ENCODE results near the gene NIP7. TPM values are rescaled to one million over a fixed set of nuclear protein-coding genes. Genes with fewer than 3 reads are reported as not detected.

Gene NIP7
- total RNA-seq, 1 experiment from 2014 or later = 62.8 TPM

DNA sequence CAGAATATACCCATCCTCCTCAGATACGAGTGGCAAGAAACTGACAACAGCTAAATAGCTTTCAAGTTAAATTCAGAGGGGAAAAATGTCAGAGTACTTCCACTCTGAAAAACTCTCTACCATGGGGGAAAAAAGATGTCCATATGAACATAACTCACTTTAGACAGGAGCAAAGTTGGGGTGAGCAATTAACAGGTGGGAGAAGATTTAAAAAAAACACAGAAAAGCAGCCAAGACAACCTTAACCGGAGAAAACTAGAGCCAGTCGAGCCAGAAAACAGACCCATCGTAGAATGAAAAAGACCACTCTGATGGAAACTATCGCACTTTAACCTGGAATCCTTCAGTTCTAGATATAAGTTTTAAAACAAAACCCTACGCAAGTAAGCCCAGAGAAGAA lies 45.4 kb downstream of the NIP7 start:
- Histone ChIP-seq H3K4me3 (replicated peaks in 1 of 2; ENCODE audit: low read depth in 1 of 2, low read length in 2 of 2) (peak overlapping the region; percentile 64 to 78), H3K9me2 (ENCODE audit: insufficient read depth) (no peaks in the 10 kb centered on the region), H3K9me3 (ENCODE audit: control insufficient read depth in 1 of 2, insufficient read depth in 1 of 2, low read depth in 1 of 2, low read length in 2 of 2) (no peaks in the 10 kb centered on the region), H3K4me1 (ENCODE audit: control insufficient read depth in 1 of 2, insufficient read depth in 2 of 2, low read length in 2 of 2) (peaks cover 20 to 32% of the 10 kb centered on the region in 2 experiments), H3K9ac (ENCODE audit: low read length) (peak overlapping the region; percentile 89), H3K79me2 (ENCODE audit: insufficient read depth, low read length) (peaks cover 66% of the 10 kb centered on the region), H3K27ac (ENCODE audit: low read depth, low read length) (peak overlapping the region; percentile 83), H4K20me1 (ENCODE audit: insufficient read depth) (no peaks in the 10 kb centered on the region), H2AFZ (ENCODE audit: low read depth, low read length, poor library complexity, severe bottlenecking) (no peak overlapping the region), H3K4me2 (ENCODE audit: low read length) (peak overlapping the region; percentile 86), H3K36me3 (ENCODE audit: control insufficient read depth in 1 of 2, insufficient read depth in 2 of 2, low read length in 2 of 2) (peaks cover 35 to 38% of the 10 kb centered on the region in 2 experiments), H3K27me3 (ENCODE audit: insufficient read depth, low read length) (no peaks in the 10 kb centered on the region)
- CTCF ChIA-PET = no interaction called here
- intact Hi-C loops (cut with micrococcal nuclease) = no loop called here
- BruUV-seq (replicated peaks) = TSS peak; percentile 61
- POLR2A ChIA-PET = interaction anchor here (1.3 to 3.8 kb wide), 2 partner anchors 20 to 85 kb away, joined by 3 to 12 read pairs; no protein-coding TSS in a partner anchor
- RAD21 ChIA-PET (ENCODE audit: low non-redundant PET in 1 of 2, low total read pairs in 2 of 2, uncharacterized antibody in 2 of 2, unreplicated experiment in 2 of 2) = no interaction called here
- TF ChIP-seq POLR2A (IDR thresholded peaks at IDR 0.05; ENCODE audit: borderline replicate concordance, extremely low read depth, insufficient read depth, insufficient read length) (no peak), RAD21 (IDR thresholded peaks at IDR 0.05; ENCODE audit: low read depth) (no peak), CEBPB (IDR thresholded peaks at IDR 0.05; ENCODE audit: low read depth) (no peak), ZNF274 (IDR thresholded peaks at IDR 0.05; ENCODE audit: low read depth, low read length) (no peak), EGR1 (IDR thresholded peaks at IDR 0.05; ENCODE audit: low read depth) (no peak), EZH2 (IDR thresholded peaks at IDR 0.05) (no peak), SIN3A (IDR thresholded peaks at IDR 0.05; ENCODE audit: low read depth) (no peak), EZH2phosphoT487 (IDR thresholded peaks at IDR 0.05; ENCODE audit: borderline replicate concordance) (no peak), FOSL1 (IDR thresholded peaks at IDR 0.05; ENCODE audit: low read depth) (no peak), SP1 (IDR thresholded peaks at IDR 0.05; ENCODE audit: low read depth) (no peak), CBX3 (IDR thresholded peaks at IDR 0.05; ENCODE audit: low read depth) (no peak), POLR2AphosphoS5 (IDR thresholded peaks at IDR 0.05; ENCODE audit: low read depth, low read length) (no peak), JUND (IDR thresholded peaks at IDR 0.05) (no peak), SRF (IDR thresholded peaks at IDR 0.05; ENCODE audit: low read depth) (no peak), ELF1 (IDR thresholded peaks at IDR 0.05; ENCODE audit: borderline replicate concordance, low read depth) (no peak)
- TF ChIP-seq, protein P1, sequence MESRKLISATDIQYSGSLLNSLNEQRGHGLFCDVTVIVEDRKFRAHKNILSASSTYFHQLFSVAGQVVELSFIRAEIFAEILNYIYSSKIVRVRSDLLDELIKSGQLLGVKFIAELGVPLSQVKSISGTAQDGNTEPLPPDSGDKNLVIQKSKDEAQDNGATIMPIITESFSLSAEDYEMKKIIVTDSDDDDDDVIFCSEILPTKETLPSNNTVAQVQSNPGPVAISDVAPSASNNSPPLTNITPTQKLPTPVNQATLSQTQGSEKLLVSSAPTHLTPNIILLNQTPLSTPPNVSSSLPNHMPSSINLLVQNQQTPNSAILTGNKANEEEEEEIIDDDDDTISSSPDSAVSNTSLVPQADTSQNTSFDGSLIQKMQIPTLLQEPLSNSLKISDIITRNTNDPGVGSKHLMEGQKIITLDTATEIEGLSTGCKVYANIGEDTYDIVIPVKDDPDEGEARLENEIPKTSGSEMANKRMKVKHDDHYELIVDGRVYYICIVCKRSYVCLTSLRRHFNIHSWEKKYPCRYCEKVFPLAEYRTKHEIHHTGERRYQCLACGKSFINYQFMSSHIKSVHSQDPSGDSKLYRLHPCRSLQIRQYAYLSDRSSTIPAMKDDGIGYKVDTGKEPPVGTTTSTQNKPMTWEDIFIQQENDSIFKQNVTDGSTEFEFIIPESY (IDR thresholded peaks at IDR 0.05; ENCODE audit: extremely low read depth, insufficient replicate concordance, low read length) = no peak
- TF ChIP-seq, protein P2, sequence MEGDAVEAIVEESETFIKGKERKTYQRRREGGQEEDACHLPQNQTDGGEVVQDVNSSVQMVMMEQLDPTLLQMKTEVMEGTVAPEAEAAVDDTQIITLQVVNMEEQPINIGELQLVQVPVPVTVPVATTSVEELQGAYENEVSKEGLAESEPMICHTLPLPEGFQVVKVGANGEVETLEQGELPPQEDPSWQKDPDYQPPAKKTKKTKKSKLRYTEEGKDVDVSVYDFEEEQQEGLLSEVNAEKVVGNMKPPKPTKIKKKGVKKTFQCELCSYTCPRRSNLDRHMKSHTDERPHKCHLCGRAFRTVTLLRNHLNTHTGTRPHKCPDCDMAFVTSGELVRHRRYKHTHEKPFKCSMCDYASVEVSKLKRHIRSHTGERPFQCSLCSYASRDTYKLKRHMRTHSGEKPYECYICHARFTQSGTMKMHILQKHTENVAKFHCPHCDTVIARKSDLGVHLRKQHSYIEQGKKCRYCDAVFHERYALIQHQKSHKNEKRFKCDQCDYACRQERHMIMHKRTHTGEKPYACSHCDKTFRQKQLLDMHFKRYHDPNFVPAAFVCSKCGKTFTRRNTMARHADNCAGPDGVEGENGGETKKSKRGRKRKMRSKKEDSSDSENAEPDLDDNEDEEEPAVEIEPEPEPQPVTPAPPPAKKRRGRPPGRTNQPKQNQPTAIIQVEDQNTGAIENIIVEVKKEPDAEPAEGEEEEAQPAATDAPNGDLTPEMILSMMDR (IDR thresholded peaks at IDR 0.05 in 2 of 3, conservative IDR thresholded peaks at IDR 0.05 in 1 of 3; ENCODE audit: borderline replicate concordance in 1 of 3, insufficient read depth in 1 of 3, low read depth in 2 of 3, low read length in 2 of 3) = no peak
- TF ChIP-seq, protein P3, sequence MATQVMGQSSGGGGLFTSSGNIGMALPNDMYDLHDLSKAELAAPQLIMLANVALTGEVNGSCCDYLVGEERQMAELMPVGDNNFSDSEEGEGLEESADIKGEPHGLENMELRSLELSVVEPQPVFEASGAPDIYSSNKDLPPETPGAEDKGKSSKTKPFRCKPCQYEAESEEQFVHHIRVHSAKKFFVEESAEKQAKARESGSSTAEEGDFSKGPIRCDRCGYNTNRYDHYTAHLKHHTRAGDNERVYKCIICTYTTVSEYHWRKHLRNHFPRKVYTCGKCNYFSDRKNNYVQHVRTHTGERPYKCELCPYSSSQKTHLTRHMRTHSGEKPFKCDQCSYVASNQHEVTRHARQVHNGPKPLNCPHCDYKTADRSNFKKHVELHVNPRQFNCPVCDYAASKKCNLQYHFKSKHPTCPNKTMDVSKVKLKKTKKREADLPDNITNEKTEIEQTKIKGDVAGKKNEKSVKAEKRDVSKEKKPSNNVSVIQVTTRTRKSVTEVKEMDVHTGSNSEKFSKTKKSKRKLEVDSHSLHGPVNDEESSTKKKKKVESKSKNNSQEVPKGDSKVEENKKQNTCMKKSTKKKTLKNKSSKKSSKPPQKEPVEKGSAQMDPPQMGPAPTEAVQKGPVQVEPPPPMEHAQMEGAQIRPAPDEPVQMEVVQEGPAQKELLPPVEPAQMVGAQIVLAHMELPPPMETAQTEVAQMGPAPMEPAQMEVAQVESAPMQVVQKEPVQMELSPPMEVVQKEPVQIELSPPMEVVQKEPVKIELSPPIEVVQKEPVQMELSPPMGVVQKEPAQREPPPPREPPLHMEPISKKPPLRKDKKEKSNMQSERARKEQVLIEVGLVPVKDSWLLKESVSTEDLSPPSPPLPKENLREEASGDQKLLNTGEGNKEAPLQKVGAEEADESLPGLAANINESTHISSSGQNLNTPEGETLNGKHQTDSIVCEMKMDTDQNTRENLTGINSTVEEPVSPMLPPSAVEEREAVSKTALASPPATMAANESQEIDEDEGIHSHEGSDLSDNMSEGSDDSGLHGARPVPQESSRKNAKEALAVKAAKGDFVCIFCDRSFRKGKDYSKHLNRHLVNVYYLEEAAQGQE (IDR thresholded peaks at IDR 0.05; ENCODE audit: low read depth) = no peak
- TF ChIP-seq, protein P4, sequence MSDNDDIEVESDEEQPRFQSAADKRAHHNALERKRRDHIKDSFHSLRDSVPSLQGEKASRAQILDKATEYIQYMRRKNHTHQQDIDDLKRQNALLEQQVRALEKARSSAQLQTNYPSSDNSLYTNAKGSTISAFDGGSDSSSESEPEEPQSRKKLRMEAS (IDR thresholded peaks at IDR 0.05) = no peak
- DNase-seq (ENCODE audit: low read depth, low spot score) (no peak), ATAC-seq (no peak)

All from HCT116 (cell line).